IMR-90 (cell line): ENCODE measurements around the gene AMBP.

Experiments
- POLR2A ChIP-seq: IDR thresholded peaks from 2 replicates; pipeline ENCODE4 v1.6.1; 2012; ENCODE audit warnings: mild to moderate bottlenecking, low read depth, low read length
- TF ChIP-seq, protein P1 (sequence below): conservative IDR thresholded peaks from 2 replicates; pipeline ENCODE4 v1.5.1; 2012; ENCODE audit warnings: mild to moderate bottlenecking, low read depth, low read length, improper control_type of control experiment

DNA sequence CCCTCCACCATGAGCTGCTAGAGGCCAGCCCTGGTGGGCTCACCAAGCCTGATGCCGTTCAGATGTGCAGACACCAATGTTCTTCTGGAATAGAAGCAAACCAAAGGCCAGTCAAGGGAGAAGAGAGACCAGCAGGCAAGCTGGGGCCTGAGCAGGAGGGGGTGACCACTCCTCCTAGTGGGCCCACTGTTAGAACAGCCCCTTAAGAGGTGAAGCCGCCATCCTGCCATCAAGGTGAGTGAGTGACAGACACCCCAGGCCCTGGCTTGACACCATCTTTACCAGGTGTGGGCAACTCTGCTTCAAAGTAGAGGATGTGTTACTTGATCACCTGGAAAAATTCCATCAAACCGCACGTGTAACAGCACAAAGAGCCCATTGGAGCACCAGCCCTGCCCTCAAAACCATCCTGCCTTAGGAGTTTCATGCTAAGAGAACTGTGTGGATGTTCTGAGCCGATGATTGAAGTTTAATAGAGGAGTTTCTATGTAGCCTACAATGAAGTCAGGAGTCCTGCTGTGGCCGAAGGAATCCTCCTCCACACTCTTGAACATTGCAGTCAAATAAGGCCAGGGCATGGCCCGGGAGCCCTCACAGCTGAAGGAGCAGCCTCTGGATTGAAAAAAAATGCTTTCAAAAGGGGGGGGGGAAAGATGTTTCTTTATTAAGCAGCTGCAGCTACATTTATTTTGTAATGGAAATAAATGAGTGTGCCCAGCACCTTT lies 20.8 kb downstream of the AMBP start:
- TF ChIP-seq, protein P1, sequence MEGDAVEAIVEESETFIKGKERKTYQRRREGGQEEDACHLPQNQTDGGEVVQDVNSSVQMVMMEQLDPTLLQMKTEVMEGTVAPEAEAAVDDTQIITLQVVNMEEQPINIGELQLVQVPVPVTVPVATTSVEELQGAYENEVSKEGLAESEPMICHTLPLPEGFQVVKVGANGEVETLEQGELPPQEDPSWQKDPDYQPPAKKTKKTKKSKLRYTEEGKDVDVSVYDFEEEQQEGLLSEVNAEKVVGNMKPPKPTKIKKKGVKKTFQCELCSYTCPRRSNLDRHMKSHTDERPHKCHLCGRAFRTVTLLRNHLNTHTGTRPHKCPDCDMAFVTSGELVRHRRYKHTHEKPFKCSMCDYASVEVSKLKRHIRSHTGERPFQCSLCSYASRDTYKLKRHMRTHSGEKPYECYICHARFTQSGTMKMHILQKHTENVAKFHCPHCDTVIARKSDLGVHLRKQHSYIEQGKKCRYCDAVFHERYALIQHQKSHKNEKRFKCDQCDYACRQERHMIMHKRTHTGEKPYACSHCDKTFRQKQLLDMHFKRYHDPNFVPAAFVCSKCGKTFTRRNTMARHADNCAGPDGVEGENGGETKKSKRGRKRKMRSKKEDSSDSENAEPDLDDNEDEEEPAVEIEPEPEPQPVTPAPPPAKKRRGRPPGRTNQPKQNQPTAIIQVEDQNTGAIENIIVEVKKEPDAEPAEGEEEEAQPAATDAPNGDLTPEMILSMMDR = no peak
- no peak for TF ChIP-seq POLR2A
